ENCODE data around the gene INPP5B.

GRCh38 chr1:37839676-37840075 is 107.2 kb downstream of the INPP5B start:
- TF ChIP-seq, protein P1, sequence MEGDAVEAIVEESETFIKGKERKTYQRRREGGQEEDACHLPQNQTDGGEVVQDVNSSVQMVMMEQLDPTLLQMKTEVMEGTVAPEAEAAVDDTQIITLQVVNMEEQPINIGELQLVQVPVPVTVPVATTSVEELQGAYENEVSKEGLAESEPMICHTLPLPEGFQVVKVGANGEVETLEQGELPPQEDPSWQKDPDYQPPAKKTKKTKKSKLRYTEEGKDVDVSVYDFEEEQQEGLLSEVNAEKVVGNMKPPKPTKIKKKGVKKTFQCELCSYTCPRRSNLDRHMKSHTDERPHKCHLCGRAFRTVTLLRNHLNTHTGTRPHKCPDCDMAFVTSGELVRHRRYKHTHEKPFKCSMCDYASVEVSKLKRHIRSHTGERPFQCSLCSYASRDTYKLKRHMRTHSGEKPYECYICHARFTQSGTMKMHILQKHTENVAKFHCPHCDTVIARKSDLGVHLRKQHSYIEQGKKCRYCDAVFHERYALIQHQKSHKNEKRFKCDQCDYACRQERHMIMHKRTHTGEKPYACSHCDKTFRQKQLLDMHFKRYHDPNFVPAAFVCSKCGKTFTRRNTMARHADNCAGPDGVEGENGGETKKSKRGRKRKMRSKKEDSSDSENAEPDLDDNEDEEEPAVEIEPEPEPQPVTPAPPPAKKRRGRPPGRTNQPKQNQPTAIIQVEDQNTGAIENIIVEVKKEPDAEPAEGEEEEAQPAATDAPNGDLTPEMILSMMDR (conservative IDR thresholded peaks at IDR 0.05; ENCODE audit: low read depth in 2 of 2) = no peak
- TF ChIP-seq EZH2 (IDR thresholded peaks at IDR 0.05; ENCODE audit: low read depth, unreplicated experiment) (no peak), POLR2AphosphoS5 (IDR thresholded peaks at IDR 0.05; ENCODE audit: low read depth) (no peak)
- TF ChIP-seq, protein P2, sequence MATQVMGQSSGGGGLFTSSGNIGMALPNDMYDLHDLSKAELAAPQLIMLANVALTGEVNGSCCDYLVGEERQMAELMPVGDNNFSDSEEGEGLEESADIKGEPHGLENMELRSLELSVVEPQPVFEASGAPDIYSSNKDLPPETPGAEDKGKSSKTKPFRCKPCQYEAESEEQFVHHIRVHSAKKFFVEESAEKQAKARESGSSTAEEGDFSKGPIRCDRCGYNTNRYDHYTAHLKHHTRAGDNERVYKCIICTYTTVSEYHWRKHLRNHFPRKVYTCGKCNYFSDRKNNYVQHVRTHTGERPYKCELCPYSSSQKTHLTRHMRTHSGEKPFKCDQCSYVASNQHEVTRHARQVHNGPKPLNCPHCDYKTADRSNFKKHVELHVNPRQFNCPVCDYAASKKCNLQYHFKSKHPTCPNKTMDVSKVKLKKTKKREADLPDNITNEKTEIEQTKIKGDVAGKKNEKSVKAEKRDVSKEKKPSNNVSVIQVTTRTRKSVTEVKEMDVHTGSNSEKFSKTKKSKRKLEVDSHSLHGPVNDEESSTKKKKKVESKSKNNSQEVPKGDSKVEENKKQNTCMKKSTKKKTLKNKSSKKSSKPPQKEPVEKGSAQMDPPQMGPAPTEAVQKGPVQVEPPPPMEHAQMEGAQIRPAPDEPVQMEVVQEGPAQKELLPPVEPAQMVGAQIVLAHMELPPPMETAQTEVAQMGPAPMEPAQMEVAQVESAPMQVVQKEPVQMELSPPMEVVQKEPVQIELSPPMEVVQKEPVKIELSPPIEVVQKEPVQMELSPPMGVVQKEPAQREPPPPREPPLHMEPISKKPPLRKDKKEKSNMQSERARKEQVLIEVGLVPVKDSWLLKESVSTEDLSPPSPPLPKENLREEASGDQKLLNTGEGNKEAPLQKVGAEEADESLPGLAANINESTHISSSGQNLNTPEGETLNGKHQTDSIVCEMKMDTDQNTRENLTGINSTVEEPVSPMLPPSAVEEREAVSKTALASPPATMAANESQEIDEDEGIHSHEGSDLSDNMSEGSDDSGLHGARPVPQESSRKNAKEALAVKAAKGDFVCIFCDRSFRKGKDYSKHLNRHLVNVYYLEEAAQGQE (IDR thresholded peaks at IDR 0.05; ENCODE audit: unreplicated experiment) = no peak
